Stimulated activated naive CD8-positive, alpha-beta T cell treated with anti-CD3 and anti-CD28 coated beads, Interleukin-15, Interleukin-2, amounts not matched to agents 100 ng/mL and 50 ng/mL, for 24 hours (primary cell): ENCODE measurements around the gene NWD2.

Experiments used
- H3K27ac Mint-ChIP-seq: one replicate; pipeline ENCODE4 v1.8.0; 2021; ENCODE audit warnings: mild to moderate bottlenecking, mixed read lengths
- H3K27me3 Mint-ChIP-seq: one replicate; pipeline ENCODE4 v1.8.0; 2021; ENCODE audit warnings: mixed read lengths
- H3K36me3 Mint-ChIP-seq: one replicate; pipeline ENCODE4 v1.8.0; 2021; ENCODE audit warnings: low read depth, mixed read lengths
- H3K4me1 Mint-ChIP-seq: one replicate; pipeline ENCODE4 v1.8.0; 2021; ENCODE audit warnings: low read depth, mixed read lengths
- H3K4me3 Mint-ChIP-seq: one replicate; pipeline ENCODE4 v1.8.0; 2021; ENCODE audit warnings: mild to moderate bottlenecking, mixed read lengths
- H3K9me3 Mint-ChIP-seq: one replicate; pipeline ENCODE4 v1.8.0; 2021; ENCODE audit warnings: mixed read lengths

NWD2 gene

DNA sequence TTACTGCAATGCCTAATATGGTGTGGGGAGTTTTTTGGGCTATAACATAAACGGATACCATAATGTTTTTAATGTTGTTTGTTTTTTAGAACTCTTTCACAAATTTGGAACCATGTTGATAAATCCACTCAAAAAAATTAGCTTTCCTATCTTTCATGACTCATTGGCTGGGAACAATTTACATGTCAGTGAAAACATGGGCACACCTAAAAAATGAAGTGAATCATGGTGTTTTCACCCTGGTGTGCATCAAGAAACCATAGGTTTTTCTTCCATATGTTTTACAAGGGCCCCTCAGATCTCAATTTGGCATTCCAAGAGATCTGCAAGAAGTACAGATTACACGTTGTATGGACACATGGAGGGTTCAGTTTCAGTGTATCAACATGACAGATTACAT lies 207.1 kb downstream of the NWD2 start:
- Mint-ChIP-seq H3K27ac (no peak overlapping the region), H3K4me1 (peaks cover 15% of the 10 kb centered on the region), H3K4me3 (no peak overlapping the region), H3K36me3 (no peaks in the 10 kb centered on the region), H3K9me3 (no peaks in the 10 kb centered on the region), H3K27me3 (peaks cover 59% of the 10 kb centered on the region)

DNA sequence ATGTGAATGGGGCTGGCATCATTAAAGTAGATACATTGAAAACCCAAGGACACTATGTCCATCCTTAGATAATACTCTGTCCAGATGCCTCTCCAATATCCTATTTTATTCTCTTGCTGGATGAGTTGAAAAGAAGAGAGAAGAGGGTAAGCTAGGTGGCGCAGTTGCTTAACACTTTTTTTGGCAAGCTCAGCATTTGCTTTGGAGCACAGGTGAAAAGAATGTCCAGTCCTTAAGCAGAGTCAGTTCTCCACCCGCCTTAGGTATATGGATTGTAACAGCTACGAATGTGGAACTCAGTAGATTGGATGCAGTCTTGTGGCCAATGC lies 208.4 kb downstream of the NWD2 start:
- H3K36me3 Mint-ChIP-seq, result no peaks in the 10 kb centered on the region
- peak overlapping the region; percentile 69 for H3K4me3 Mint-ChIP-seq
- H3K27me3 Mint-ChIP-seq, result peaks cover 62% of the 10 kb centered on the region
- H3K27ac Mint-ChIP-seq, result no peak overlapping the region
- peaks cover 15% of the 10 kb centered on the region for H3K4me1 Mint-ChIP-seq
- no peaks in the 10 kb centered on the region for H3K9me3 Mint-ChIP-seq

DNA sequence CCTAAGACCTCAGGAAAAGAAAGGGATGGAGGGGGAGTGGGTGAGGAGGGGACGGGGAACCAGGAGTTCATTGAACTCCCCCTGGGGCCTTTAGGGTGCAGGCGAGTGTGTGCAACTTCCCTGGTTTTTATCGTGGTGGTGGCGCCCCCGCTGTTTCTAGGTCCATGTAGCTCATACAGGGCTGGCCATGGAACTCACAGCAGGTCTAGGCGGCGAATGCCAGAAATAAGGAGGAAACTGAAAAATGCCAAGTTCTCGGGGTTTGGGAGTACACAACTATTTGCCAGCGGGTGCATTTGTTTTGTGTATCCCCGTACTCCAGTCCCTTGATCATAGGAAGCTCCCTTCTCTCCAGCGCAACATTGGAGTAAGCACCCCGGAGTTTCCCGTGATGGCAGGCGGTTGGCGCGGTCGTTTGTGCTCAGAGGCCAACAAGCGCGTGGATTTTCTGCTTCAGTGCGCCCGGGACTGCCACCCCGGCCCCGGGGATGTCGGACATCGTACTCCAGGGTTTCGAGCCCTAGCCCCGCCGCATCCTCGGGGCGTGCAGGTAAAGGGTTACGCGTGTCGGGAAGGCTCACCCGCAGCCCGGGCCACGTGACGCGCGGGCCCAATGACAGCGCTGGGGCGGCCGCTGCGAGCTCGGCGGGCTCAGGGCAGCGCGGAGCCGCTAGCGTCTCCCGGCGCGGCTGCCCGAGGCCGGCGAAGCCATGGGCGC lies 208.9 kb downstream of the NWD2 start:
- H3K27me3 Mint-ChIP-seq, result peaks cover 58% of the 10 kb centered on the region
- H3K36me3 Mint-ChIP-seq, result no peaks in the 10 kb centered on the region
- peak overlapping the region; percentile 69 for H3K4me3 Mint-ChIP-seq
- no peak overlapping the region for H3K27ac Mint-ChIP-seq
- H3K4me1 Mint-ChIP-seq, result peaks cover 15% of the 10 kb centered on the region
- no peaks in the 10 kb centered on the region for H3K9me3 Mint-ChIP-seq

DNA sequence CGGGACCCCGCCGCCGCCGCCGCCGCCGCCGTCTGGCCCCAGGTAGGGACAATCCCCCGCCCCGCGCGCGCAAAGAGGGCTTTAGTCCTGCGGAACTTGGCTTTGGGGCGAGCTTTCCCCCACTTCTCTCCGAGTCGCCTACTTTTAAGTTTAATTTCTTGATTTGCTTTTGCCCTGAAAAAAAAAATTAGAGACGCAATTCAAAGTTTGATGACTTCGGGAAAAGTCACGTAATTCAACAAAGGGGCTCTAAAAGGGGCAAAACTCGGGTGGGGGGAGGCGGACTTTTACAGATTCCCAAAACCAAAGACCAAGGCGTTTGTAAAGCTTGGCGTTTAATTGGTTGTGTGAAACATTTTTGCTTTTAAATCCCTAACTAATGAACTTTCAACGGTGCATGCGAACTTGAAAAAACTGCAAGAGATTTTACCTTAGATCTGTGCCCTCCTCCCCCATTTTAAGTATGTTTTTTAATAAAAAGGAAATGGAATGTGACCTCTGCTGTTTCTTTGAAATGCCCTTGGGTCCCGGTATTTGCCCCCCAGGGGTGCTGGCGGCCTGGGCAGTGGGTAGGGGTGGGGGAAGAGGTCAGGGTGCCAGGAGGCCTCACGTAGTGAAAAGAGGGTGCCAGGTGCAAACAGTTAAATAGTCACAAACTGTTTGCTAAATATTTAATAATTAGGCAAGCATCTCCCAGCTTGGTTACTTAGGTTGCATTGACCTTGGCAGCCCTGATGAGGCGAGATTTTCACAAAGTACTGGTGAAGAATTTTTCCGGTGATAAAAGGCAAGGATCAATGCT lies 209.7 kb downstream of the NWD2 start:
- Mint-ChIP-seq H3K4me1 (peaks cover 15% of the 10 kb centered on the region), H3K36me3 (no peaks in the 10 kb centered on the region), H3K27me3 (peaks cover 61% of the 10 kb centered on the region), H3K4me3 (no peak overlapping the region), H3K27ac (no peak overlapping the region), H3K9me3 (no peaks in the 10 kb centered on the region)

DNA sequence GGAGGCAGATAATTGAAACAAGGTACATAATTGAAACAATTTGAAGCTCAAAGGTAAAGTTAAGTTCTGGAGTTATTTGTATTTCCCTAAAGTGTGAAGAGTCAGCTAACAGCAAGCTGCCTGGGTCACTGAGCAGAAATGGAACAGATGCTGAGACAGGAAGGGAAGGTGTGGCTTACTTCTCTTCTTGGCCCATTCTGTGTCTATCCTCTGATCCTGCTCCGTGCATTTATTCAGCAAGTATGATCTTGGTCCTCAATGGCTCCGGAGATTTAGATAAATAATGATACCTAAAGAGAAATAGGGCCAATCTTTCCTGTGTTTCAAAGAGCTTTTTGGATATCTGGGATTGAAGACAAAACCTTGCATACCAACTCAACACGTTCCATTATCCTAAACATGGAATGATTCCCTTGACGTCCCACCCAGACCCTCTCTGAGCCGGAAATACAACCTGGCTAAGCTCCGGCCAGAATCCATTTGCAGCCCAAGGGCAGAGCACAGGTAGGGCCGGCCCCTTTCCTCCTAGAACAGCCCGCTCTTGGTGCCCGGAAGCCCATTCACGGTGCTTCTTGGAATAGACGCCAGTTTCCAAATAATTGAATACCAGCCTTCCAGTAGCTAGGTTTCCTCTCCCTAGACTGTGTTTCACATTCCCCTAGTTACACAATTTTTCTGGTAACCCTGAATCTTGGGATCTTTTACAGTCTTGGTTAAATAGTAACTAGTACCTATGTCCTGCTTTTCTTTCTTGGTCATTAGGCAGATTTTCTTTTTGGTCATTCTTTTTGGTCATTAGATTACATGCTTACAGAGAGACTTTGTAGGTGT lies 211.0 kb downstream of the NWD2 start:
- Mint-ChIP-seq H3K9me3 (no peaks in the 10 kb centered on the region), H3K27ac (no peak overlapping the region), H3K4me3 (no peak overlapping the region), H3K27me3 (peaks cover 58% of the 10 kb centered on the region), H3K4me1 (peaks cover 15% of the 10 kb centered on the region), H3K36me3 (no peaks in the 10 kb centered on the region)

DNA sequence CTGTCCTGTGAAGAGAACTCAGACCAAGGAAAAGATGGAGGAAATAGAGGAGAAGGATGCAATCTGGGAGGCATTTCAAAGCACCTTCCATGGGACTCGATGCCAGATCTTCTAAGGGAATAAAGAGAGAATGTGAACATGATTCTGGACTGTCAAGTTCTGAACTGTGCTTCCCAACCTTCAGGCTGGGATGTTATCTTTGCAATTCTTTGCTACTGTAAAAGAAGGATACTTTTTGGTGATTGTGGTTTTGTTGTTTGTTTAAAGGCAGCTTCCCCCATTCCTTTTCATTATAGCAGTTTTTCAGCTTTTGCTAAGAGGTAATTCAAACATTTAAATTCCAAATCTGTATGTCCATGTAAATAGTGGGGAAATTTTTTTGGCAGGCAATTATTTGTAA lies 217.3 kb downstream of the NWD2 start:
- H3K9me3 Mint-ChIP-seq, result no peaks in the 10 kb centered on the region
- no peaks in the 10 kb centered on the region for H3K36me3 Mint-ChIP-seq
- no peak overlapping the region for H3K27ac Mint-ChIP-seq
- H3K4me1 Mint-ChIP-seq, result no peaks in the 10 kb centered on the region
- no peak overlapping the region for H3K4me3 Mint-ChIP-seq
- peaks cover 27% of the 10 kb centered on the region for H3K27me3 Mint-ChIP-seq

DNA sequence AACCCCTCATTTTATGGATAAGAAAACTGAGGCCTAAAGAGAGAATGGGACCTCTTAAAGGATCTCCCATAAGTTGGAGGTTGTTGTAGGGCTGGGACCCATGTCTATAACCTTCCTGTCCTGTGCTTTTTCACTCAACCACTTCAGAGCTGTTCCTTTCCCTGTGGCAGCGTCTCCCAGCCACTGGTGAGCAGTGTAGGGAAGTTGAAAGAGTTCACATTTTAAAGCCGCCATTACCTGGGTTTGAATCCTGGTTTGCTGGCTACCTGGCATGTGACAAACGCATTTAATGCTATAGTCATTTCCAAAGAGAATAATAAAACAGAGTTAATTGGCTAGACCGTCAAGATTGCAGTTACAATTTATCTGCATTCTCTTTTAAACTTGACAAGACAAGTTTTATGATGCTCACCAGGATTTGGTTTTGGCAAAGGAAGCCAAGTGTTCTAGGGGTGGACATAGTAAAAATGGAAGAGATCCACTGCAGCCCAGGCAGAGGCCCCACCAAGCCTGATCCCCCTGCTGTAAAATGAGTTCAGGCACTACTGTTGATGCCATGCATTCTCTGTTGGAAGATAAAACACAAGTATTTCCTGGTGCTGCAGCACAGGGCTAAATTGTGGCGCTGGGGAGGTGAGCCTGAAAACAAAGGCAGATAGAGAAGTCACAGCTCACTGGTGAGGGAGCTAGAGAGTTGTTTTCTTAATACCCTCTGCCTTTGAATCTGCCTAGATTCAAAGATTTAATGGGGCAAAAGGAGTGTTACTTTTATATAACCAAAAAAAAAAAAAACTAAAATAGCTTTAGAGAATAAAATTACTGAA lies 218.7 kb downstream of the NWD2 start:
- H3K9me3 Mint-ChIP-seq, result no peaks in the 10 kb centered on the region

DNA sequence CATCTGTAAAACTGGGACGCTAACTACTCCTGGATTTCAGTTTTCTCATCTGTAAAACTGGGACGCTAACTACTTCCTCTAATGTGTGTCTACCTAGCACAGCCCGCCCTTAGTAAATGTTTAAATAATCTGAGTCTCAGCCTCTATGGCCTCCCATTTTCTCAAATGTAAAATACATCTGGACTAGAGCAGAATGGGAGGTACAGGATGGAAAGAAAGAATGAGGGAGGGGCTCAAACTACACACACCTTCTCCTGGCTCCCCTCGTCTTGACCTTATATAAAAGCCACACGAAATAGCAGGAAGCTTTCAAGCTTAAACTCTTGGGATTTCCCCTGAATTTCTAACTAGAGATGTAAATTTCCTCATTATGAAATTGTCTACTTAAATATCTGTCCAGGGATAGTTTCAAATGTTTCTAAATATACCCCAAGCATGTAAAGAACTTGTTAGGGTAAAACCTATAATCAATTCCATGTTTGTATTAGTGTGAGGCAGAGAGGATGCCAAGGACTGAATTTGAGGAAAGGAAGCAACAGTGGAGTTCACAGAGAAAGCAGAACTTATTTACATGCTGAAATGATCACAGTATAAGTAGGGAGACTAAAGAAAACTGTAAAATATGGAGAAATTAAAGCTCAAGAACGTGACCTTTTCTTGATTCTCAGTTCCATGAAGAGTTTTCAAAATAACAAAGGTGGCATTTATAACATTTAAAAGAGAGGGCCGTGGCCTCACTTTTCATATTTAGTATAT lies 220.0 kb downstream of the NWD2 start:
- Mint-ChIP-seq H3K9me3 (no peaks in the 10 kb centered on the region), H3K36me3 (no peaks in the 10 kb centered on the region), H3K4me3 (no peak overlapping the region), H3K27ac (no peak overlapping the region), H3K27me3 (peaks cover 14% of the 10 kb centered on the region), H3K4me1 (no peaks in the 10 kb centered on the region)

More for the DNA sequence above, 218.7 kb downstream of the NWD2 start:
- H3K27me3 Mint-ChIP-seq, result peaks cover 22% of the 10 kb centered on the region
- no peak overlapping the region for H3K4me3 Mint-ChIP-seq
- H3K27ac Mint-ChIP-seq, result no peak overlapping the region
- no peaks in the 10 kb centered on the region for H3K36me3 Mint-ChIP-seq
- H3K4me1 Mint-ChIP-seq, result no peaks in the 10 kb centered on the region

DNA sequence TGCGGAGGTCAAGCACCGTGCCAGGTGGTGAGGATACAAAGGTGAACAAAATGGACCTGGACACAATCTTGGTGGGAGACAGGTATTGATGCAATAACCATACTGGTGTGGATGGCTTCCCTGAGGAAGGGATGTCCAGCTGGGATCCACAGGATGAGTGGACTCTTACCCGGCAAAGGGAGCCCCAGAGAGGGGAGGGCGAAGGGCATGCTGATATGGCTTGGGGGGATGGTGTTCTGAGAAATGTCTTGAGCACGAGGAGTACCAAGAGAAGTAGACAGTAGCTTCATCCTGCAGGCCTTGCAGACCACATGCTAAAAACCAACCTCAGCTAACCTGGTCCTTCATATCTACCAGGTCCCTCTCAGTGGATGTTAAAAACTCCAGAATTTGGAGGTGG lies 220.8 kb downstream of the NWD2 start:
- Mint-ChIP-seq H3K27me3 (peaks cover 14% of the 10 kb centered on the region), H3K27ac (no peak overlapping the region), H3K9me3 (no peaks in the 10 kb centered on the region), H3K4me1 (no peaks in the 10 kb centered on the region), H3K36me3 (no peaks in the 10 kb centered on the region), H3K4me3 (no peak overlapping the region)

DNA sequence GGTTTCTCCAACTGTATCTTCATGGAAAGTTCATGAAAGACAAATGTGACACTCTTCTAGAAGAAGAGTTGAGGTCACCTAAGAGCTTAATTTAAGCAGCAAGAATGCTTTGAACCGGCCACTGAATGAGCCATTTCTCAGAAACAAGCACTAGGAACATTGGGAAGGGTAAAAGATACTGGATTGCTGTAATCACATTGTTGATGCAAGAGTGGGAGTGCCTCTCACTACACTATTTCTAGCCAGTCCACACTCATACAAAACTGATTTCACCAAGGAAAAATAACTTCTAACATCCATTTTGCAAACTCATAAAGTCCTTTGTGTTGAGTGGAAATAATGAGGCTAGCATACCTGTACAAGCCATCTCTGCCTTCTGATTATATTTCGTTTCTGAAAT lies 221.3 kb downstream of the NWD2 start:
- Mint-ChIP-seq H3K4me1 (no peaks in the 10 kb centered on the region), H3K4me3 (no peak overlapping the region), H3K27ac (no peak overlapping the region)

DNA sequence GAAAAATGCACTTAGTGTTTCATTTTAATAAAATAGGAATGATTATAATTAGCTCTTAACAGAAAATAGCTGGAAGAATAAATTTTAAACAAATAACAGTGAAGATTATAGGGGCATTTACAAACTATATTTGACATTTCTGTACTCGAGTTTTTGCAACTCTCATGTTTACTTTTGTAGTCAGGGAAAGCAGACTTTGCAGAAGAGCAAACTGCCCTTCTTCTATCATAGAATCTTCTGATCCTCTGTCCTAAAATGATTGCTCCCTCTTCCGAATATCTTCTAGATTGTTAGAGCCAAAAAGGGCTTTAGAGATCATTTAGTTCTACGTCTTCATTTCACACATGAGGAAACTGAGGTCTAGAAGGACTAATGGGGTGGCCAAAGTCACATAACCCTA lies 222.7 kb downstream of the NWD2 start:
- H3K4me3 Mint-ChIP-seq, result no peak overlapping the region
- H3K4me1 Mint-ChIP-seq, result no peaks in the 10 kb centered on the region
- H3K36me3 Mint-ChIP-seq, result no peaks in the 10 kb centered on the region
- H3K9me3 Mint-ChIP-seq, result no peaks in the 10 kb centered on the region
- no peak overlapping the region for H3K27ac Mint-ChIP-seq
- peaks cover 4% of the 10 kb centered on the region for H3K27me3 Mint-ChIP-seq

More for the DNA sequence above, 221.3 kb downstream of the NWD2 start:
- H3K27me3 Mint-ChIP-seq, result peaks cover 11% of the 10 kb centered on the region
- no peaks in the 10 kb centered on the region for H3K9me3 Mint-ChIP-seq
- H3K36me3 Mint-ChIP-seq, result no peaks in the 10 kb centered on the region

DNA sequence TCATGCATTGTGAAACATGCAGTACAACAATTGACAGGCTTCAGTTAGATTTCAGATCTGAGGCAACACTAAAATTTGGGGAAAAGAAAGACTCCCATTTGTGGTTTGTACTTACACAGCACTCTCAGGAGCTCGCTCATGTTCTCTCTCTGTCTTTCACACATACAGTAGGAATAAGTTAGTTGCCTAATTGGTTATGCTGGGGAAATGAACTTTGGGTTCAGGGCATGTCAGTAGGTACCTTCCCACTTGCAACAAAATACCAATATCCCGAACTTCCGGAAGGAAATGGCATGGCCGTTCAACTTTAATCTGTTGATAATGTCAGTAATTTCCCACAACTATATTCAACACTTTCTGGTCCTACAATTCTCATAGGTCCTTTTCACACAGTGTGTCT lies 223.3 kb downstream of the NWD2 start:
- Mint-ChIP-seq H3K4me3 (no peak overlapping the region), H3K4me1 (no peaks in the 10 kb centered on the region), H3K36me3 (no peaks in the 10 kb centered on the region), H3K27me3 (peaks cover 8% of the 10 kb centered on the region), H3K27ac (no peak overlapping the region), H3K9me3 (no peaks in the 10 kb centered on the region)

DNA sequence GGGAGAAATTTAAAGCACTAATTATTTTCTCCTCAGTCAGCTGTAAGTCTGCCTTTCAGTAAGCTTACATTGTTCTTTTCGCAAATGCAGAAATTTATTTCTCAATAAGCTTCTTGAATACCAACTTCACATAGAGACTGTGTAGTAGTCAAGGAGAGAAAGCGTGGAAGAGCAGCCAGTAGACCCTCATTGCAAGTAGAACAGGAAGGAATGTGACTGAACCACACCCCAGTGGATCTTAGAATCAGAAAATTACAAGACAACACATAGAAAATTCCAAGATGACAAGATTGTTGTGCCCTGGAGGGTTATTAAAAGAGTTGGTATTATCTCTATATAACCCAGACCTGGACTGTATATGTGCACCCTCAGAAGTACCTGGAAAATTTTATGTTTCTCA lies 224.7 kb downstream of the NWD2 start:
- Mint-ChIP-seq H3K27ac (no peak overlapping the region), H3K4me1 (no peaks in the 10 kb centered on the region), H3K9me3 (no peaks in the 10 kb centered on the region), H3K27me3 (peaks cover 16% of the 10 kb centered on the region), H3K4me3 (no peak overlapping the region), H3K36me3 (no peaks in the 10 kb centered on the region)

DNA sequence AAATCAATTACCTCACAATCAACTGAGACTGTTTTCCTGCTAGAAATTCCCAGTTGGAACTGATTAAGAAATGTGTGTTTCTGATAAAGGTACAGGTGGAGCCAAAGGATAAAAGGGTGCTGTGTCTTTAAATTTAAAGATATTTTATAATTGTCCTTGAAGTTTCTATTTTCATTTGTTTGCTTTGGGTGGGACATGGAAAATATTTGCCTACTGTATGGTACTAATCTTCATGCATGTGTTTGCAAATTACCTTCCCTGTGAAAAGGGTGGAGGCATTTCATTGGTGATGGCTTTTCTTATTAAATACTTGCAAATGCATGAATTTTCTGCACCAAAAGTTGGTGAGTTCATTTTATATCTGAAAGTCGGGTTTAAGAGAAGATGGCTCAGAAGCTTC lies 225.7 kb downstream of the NWD2 start:
- Mint-ChIP-seq H3K4me1 (no peaks in the 10 kb centered on the region), H3K9me3 (no peaks in the 10 kb centered on the region), H3K36me3 (no peaks in the 10 kb centered on the region), H3K27ac (no peak overlapping the region), H3K27me3 (peaks cover 24% of the 10 kb centered on the region), H3K4me3 (no peak overlapping the region)
